ENCODE results near the gene ADAMTS12.

The ADAMTS12 gene

DNA sequence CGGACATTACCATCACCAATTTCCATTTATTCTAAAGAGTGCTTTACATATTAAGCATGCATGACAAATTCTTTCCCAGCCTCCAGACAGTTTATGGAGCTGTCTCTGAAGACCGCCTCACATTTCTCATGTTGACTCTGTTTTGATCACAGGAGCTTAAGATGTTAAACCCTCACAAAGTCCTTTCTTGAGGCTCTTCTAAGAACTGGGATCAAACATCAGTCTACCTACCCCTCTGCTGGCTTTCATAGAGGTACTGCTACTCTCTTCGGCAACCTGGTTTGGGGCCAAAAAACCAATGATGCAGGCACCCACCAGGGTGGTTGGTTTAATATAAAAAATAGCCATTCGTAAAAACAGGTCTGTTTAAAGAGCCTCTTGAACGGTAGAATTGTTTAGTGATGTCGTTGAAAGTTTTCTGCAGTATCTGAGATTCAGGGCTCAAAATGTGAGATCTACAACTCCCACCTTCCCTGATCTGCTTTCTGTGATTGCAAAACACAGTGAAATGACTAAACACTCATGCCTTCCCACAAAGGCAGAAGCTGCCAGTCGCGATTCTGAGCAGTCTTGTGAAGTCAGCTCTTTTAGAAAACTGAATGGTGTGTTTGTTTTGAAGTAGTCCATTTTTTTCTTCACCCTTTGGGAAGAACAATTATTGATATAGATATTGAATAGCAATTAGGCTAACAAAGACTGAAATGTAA is 47.9 kb upstream of the ADAMTS12 start:
- TF ChIP-seq, protein P1, sequence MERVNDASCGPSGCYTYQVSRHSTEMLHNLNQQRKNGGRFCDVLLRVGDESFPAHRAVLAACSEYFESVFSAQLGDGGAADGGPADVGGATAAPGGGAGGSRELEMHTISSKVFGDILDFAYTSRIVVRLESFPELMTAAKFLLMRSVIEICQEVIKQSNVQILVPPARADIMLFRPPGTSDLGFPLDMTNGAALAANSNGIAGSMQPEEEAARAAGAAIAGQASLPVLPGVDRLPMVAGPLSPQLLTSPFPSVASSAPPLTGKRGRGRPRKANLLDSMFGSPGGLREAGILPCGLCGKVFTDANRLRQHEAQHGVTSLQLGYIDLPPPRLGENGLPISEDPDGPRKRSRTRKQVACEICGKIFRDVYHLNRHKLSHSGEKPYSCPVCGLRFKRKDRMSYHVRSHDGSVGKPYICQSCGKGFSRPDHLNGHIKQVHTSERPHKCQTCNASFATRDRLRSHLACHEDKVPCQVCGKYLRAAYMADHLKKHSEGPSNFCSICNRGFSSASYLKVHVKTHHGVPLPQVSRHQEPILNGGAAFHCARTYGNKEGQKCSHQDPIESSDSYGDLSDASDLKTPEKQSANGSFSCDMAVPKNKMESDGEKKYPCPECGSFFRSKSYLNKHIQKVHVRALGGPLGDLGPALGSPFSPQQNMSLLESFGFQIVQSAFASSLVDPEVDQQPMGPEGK (CRISPR knock-in tag; IDR thresholded peaks at IDR 0.05; ENCODE audit: borderline replicate concordance): no peak
- TF ChIP-seq ESRRG (CRISPR knock-in tag; IDR thresholded peaks at IDR 0.05): no peak
- TF ChIP-seq OSR1 (CRISPR knock-in tag; IDR thresholded peaks at IDR 0.05): no peak
- TF ChIP-seq, protein P2, sequence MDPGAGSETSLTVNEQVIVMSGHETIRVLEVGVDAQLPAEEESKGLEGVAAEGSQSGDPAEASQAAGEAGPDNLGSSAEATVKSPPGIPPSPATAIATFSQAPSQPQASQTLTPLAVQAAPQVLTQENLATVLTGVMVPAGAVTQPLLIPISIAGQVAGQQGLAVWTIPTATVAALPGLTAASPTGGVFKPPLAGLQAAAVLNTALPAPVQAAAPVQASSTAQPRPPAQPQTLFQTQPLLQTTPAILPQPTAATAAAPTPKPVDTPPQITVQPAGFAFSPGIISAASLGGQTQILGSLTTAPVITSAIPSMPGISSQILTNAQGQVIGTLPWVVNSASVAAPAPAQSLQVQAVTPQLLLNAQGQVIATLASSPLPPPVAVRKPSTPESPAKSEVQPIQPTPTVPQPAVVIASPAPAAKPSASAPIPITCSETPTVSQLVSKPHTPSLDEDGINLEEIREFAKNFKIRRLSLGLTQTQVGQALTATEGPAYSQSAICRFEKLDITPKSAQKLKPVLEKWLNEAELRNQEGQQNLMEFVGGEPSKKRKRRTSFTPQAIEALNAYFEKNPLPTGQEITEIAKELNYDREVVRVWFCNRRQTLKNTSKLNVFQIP (CRISPR knock-in tag; IDR thresholded peaks at IDR 0.05; ENCODE audit: borderline replicate concordance, low read depth): no peak
- TF ChIP-seq CSDC2 (CRISPR knock-in tag; IDR thresholded peaks at IDR 0.05): no peak
- no peak for TF ChIP-seq GLIS3 (CRISPR knock-in tag; IDR thresholded peaks at IDR 0.05)
- TF ChIP-seq ZNF70 (CRISPR knock-in tag; IDR thresholded peaks at IDR 0.05): no peak
- no peak for TF ChIP-seq TCF4 (CRISPR knock-in tag; IDR thresholded peaks at IDR 0.05; ENCODE audit: borderline replicate concordance)
- TF ChIP-seq ZC3H10 (CRISPR knock-in tag; IDR thresholded peaks at IDR 0.05): no peak
- TF ChIP-seq, protein P3, sequence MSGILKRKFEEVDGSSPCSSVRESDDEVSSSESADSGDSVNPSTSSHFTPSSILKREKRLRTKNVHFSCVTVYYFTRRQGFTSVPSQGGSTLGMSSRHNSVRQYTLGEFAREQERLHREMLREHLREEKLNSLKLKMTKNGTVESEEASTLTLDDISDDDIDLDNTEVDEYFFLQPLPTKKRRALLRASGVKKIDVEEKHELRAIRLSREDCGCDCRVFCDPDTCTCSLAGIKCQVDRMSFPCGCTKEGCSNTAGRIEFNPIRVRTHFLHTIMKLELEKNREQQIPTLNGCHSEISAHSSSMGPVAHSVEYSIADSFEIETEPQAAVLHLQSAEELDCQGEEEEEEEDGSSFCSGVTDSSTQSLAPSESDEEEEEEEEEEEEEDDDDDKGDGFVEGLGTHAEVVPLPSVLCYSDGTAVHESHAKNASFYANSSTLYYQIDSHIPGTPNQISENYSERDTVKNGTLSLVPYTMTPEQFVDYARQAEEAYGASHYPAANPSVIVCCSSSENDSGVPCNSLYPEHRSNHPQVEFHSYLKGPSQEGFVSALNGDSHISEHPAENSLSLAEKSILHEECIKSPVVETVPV (CRISPR knock-in tag; IDR thresholded peaks at IDR 0.05): no peak
- TF ChIP-seq ZFP30 (CRISPR knock-in tag; IDR thresholded peaks at IDR 0.05): no peak
- no peak for TF ChIP-seq TOX (CRISPR knock-in tag; IDR thresholded peaks at IDR 0.05; ENCODE audit: borderline replicate concordance)
- TF ChIP-seq RARB (CRISPR knock-in tag; IDR thresholded peaks at IDR 0.05): no peak
- no peak for TF ChIP-seq ZNF8 (CRISPR knock-in tag; IDR thresholded peaks at IDR 0.05)
- no peak for ATAC-seq

DNA sequence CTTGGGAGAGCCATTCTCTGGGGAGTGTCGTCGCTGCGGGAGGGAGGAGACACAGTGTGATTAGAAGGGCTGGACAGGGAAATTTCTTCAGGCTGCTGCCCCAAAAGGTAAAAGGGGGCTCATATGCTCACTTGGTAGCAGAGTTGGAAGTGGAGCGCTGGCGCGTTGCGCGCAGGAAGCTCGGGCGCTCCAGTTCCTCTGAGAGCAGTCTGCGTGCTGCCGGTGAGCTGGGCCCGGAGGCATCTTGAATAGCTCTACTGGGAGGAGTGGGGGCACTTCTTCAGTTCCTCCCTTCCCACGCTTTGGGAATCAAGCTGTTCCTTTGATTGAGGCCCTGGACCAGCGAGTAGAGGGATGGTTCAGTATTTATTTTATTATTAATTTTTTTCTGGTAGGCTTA is 47.1 kb upstream of the ADAMTS12 start:
- ATAC-seq: no peak
- TF ChIP-seq, protein P4, sequence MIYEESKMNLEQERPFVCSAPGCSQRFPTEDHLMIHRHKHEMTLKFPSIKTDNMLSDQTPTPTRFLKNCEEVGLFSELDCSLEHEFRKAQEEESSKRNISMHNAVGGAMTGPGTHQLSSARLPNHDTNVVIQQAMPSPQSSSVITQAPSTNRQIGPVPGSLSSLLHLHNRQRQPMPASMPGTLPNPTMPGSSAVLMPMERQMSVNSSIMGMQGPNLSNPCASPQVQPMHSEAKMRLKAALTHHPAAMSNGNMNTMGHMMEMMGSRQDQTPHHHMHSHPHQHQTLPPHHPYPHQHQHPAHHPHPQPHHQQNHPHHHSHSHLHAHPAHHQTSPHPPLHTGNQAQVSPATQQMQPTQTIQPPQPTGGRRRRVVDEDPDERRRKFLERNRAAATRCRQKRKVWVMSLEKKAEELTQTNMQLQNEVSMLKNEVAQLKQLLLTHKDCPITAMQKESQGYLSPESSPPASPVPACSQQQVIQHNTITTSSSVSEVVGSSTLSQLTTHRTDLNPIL (CRISPR knock-in tag; IDR thresholded peaks at IDR 0.05; ENCODE audit: low read depth): no peak
- no peak for TF ChIP-seq TOX (CRISPR knock-in tag; IDR thresholded peaks at IDR 0.05; ENCODE audit: borderline replicate concordance)
- TF ChIP-seq GLIS3 (CRISPR knock-in tag; IDR thresholded peaks at IDR 0.05): no peak

DNA sequence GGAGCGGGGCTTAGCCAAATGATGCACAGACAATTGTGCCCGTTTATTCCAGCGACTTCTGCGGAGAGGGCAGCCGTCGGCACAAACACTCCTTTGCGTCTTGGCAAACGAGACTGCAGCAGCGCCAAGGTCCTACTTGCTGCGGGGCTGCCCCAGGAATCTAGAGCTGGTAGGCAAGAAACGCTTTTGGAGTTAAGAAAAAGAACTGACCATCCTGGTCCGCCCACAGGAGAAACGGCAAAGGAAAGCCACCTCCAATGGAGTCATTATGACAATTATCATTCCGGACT is 46.7 kb upstream of the ADAMTS12 start:
- ATAC-seq: no peak
- no peak for TF ChIP-seq TCF4 (CRISPR knock-in tag; IDR thresholded peaks at IDR 0.05; ENCODE audit: borderline replicate concordance)
- TF ChIP-seq, protein P2 (CRISPR knock-in tag; IDR thresholded peaks at IDR 0.05; ENCODE audit: borderline replicate concordance, low read depth): no peak
- no peak for TF ChIP-seq RARB (CRISPR knock-in tag; IDR thresholded peaks at IDR 0.05)
- no peak for TF ChIP-seq CSDC2 (CRISPR knock-in tag; IDR thresholded peaks at IDR 0.05)
- TF ChIP-seq GLIS3 (CRISPR knock-in tag; IDR thresholded peaks at IDR 0.05): no peak
- TF ChIP-seq SNAI2 (CRISPR knock-in tag; IDR thresholded peaks at IDR 0.05): no peak
- TF ChIP-seq, protein P5, sequence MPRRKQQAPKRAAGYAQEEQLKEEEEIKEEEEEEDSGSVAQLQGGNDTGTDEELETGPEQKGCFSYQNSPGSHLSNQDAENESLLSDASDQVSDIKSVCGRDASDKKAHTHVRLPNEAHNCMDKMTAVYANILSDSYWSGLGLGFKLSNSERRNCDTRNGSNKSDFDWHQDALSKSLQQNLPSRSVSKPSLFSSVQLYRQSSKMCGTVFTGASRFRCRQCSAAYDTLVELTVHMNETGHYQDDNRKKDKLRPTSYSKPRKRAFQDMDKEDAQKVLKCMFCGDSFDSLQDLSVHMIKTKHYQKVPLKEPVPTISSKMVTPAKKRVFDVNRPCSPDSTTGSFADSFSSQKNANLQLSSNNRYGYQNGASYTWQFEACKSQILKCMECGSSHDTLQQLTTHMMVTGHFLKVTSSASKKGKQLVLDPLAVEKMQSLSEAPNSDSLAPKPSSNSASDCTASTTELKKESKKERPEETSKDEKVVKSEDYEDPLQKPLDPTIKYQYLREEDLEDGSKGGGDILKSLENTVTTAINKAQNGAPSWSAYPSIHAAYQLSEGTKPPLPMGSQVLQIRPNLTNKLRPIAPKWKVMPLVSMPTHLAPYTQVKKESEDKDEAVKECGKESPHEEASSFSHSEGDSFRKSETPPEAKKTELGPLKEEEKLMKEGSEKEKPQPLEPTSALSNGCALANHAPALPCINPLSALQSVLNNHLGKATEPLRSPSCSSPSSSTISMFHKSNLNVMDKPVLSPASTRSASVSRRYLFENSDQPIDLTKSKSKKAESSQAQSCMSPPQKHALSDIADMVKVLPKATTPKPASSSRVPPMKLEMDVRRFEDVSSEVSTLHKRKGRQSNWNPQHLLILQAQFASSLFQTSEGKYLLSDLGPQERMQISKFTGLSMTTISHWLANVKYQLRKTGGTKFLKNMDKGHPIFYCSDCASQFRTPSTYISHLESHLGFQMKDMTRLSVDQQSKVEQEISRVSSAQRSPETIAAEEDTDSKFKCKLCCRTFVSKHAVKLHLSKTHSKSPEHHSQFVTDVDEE (CRISPR knock-in tag; IDR thresholded peaks at IDR 0.05): no peak
- no peak for TF ChIP-seq ESRRG (CRISPR knock-in tag; IDR thresholded peaks at IDR 0.05)
- no peak for TF ChIP-seq OSR1 (CRISPR knock-in tag; IDR thresholded peaks at IDR 0.05)
- TF ChIP-seq, protein P3 (CRISPR knock-in tag; IDR thresholded peaks at IDR 0.05): no peak
- TF ChIP-seq ZNF70 (CRISPR knock-in tag; IDR thresholded peaks at IDR 0.05): no peak
- no peak for TF ChIP-seq ISL1 (CRISPR knock-in tag; IDR thresholded peaks at IDR 0.05)

Data from SK-N-SH treated with all-trans-retinoic acid at 6 μM for 48 hours (cell line).